Amygdala (tissue), 56 donors: Measurements from ENCODE around the gene HSD17B7.
A peak's percentile ranks its signal among the peaks of the same experiment; 100 is the strongest.
"Not testable (repeated sequence)": the region's sequence is repeated elsewhere in the genome, so short reads cannot be mapped to it uniquely, and the experiment has no call there.

Experiments used
- DNase-seq, 56 donors: peaks; one replicate each; lab custom pipeline; 2025; lab: John Stamatoyannopoulos, UW

Gene HSD17B7

GRCh38 chr1:162799995-162800830, 9.7 kb downstream of the HSD17B7 start:
- peak in 26 of 56 donors; percentile 1 to 68 (median 12) for DNase-seq

DNA sequence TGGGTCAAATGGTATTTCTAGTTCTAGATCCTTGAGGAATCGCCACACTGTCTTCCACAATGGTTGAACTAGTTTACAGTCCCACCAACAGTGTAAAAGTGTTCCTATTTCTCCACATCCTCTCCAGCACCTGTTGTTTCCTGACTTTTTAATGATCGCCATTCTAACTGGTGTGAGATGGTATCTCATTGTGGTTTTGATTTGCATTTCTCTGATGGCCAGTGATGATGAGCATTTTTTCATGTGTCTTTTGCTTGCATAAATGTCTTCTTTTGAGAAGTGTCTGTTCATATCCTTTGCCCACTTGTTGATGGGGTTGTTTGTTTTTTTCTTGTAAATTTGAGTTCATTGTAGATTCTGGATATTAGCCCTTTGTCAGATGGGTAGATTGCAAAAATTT, 17.0 kb downstream of the HSD17B7 start:
- DNase-seq: not testable (repeated sequence)

GRCh38 chr1:162812357-162812756, 21.9 kb downstream of the HSD17B7 start:
- DNase-seq: not testable (repeated sequence)

GRCh38 chr1:162818136-162818535, 27.6 kb downstream of the HSD17B7 start:
- DNase-seq: not testable (repeated sequence)

- DNase-seq: not testable (repeated sequence)
These were observed 28.2 kb downstream of the HSD17B7 start for GRCh38 chr1:162818666-162819065.

DNA sequence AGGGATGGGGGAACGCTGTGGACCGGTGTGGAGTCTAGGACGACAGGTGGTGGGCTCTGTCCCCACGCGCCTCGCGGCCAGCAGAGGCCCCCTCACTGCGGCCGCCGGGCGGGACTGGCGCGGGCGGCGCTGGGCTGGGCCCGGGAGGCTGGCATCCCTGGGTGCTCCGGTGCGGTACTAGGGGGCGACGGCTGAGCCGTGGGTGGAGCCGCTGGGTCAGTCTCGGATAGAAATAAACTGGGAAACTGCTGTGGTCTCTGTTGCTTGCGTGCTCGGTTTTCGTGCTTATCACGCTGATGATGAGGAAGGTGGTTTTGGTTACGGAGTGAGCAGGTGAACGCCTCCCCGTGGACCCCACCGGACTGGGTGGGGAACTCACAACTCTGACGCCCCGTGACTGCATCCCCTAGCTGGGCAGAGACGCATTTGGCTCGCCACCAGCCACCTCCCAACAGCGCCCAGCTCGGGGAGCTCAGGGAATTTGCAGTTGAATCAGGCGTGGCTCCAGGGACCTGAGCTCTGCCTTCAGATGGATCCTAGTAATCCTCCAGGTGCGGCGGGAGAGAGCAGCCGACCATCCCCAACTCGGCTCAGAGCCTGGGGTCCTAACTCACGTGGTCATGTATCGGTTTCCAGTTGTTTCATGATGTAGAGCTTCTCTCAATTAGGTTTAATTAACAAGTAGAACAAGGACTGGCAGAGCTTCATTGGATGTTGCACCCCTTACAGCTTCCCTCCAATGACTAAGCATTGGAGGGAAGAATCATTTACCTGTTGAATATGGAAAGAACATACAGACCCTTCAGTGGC, 32.1 kb downstream of the HSD17B7 start:
- DNase-seq: peak in 32 of 56 donors; percentile 1 to 53 (median 18)

- peak in 1 of 56 donors; percentile 7 for DNase-seq
These were observed 32.7 kb downstream of the HSD17B7 start for GRCh38 chr1:162823231-162823630.

DNA sequence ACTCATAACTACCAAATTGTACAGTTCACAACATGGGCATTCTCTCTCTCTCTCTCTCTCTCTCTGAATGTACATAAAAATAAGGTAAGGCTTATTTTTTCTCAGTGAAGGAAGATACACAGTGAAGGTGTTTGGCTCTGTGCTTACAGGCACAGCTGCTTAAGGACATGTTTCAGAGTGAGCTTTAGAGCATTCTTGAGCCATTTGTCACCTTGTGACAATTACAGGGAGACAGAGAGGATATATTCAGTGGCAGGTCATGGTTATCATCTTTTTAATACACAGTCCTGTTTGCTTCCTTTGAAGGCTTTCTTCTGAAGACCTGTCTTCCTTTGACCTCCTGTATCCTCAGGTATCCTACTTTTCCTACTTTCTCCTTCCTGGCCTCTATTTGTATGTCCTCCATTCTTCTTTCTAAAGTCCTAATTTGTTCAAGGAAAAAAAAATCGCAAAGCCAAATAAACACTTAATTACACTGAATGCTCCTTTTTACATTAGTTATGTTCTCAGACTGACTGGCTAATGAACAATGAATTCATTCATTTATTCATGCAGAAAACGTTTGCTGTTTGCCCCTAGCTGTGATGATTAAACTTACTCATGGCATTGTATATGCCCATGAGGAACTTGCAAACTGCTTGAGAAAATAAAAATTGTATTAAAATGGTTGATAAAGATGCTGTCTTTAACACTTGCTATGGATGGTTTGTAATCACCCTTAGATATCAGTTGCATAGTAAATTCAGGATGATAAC, 33.4 kb downstream of the HSD17B7 start:
- DNase-seq: no peak

GRCh38 chr1:162829268-162829667, 38.8 kb downstream of the HSD17B7 start:
- DNase-seq: no peak

DNA sequence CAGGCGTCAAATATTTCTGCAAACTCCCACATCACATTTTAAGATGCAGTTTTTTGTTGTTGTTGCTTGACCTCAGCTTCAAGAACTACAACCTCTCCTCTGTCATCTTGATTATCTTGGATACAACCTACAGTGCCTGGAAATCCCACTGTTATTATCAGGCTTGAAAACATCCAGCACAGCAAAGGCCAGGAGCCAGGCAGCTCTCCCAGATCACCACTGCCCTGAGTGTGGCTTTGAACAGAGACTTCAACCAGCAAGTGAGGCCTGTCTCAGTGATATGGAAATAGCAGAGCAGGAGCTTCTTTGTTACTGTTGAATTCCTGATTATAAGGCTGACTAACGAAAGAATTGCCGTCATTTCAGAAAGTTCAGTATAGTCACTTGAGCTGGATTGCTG, 42.0 kb downstream of the HSD17B7 start:
- DNase-seq: no peak

DNA sequence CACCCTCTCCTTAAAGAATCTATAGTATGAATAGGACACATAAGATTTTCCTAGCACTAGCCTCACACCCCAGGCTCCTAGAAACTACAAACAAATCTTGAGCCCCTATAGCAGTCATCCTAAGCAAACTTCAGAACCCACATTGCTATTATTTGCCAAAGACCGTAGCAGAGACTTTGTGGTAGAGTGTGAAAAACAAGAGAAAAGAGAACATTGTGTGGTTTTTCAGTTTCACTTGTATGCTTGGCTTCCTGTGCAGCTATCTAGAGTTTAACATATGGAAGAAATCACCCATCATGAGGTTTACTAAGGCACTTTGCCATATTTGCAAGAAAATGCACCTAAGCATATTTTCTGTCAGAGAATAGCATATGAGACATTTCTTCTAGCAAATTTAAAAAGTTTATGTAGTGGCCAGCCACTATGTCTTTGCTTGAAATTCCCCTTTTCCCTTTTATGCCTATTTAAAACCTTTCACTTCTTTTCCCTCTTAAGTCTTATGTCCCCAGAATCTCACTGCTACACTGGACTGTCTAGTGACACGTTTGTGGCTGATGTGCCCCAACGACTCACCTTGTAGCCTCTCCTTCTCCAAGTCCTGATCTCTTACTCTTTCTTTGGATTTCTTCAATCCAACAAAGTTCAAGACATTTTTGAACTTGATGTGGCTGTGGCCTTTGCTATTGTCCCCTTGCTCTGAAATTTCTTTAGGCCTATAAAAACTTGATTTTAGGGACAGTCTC, 44.8 kb downstream of the HSD17B7 start:
- no peak for DNase-seq

DNA sequence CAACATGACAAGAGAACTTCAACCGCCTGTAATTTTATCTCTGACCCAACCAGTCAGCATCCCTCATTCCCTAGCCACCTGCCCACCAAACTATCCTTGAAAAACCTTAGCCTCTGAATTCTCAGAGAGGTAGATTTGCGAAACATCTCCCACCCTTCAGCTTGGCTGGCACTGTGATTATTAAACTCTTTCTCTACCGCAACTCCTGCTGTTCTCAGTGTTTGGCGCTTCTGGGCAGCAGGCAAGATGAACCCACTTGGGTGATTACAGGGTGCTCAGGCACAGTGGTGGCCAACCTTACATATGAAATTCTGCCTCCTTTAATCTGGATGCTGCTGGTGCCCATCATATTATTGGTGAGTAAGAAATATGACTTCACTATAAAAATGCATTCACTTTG, 48.4 kb downstream of the HSD17B7 start:
- DNase-seq: no peak

DNA sequence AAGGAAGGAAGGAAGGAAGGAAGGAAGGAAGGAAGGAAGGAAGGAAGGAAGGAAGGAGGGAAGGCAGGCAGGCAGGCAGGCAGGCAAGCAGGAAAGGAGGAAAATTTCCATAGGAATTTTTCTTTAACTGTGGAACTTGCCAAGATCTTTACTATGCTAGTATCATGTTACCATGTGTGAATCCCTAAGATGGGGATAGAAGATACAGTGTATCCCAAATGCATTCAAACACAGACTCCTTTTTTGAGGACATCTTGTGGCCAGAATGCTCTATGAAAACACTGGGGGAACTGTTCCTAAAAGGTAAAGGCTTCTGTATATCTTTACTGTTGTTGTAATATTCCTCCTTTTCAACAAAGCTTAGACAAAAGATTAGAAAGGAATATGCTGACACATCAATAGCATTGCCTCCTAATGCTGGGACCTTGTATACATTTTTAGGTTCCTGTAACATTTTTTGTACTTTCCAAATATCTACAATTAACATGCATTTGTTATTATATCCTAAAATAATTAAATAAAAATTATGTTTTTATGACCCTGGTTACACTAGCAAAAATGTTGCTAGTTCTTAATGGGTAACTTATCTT, 49.8 kb downstream of the HSD17B7 start:
- DNase-seq: no peak

GRCh38 chr1:162844153-162844552, 53.7 kb downstream of the HSD17B7 start:
- DNase-seq: no peak

- no peak for DNase-seq
These were observed 56.0 kb downstream of the HSD17B7 start for GRCh38 chr1:162846256-162847212.

DNA sequence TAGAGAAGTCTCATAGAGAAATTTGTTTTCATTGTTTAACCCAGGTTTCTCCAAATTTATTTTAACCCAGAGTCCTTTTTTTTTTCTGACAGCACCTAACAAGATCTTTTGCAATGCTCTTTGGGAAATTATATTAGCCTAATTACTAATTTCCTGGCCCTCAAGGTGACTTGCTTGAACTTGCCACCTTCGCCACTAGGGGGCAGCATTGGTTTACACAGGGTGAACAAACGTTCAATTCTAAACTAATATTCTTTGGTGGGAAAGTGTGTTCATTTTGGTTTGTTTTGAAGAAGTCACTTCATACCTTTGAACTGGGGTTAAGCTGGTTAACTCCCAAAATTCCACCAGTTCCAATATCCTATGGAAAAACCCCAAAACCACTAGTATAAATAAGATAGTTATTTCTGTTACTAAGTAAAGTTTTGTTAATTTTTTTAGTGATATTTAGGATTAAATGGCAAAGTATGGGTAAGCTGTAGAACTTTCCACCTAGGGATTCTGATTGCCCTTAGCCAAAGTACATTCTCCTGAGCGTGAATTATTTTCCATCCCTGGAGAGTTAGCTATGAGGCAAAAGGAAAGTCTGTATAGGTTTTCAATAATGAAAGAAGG, 57.4 kb downstream of the HSD17B7 start:
- peak in 47 of 56 donors; percentile 5 to 87 (median 36) for DNase-seq

GRCh38 chr1:162849711-162850110, 59.2 kb downstream of the HSD17B7 start:
- DNase-seq: no peak

GRCh38 chr1:162851341-162851740, 60.8 kb downstream of the HSD17B7 start:
- no peak for DNase-seq
